Brain microvascular endothelial cell (primary cell): ENCODE measurements around the gene RASGRP1.

Experiments used
- DNase-seq: peaks from one replicate; pipeline ENCODE4 v3.0.0-alpha.2; 2020
- H3K27ac ChIP-seq: fragments of 250-450 bp; sonication (Bioruptor Pico); 2 replicates; pipeline ENCODE4 v1.5.1; 2020; ENCODE audit warnings: mild to moderate bottlenecking, moderate library complexity
- H3K27me3 ChIP-seq: fragments of 250-450 bp; sonication (Bioruptor Pico); replicated peaks from 2 replicates; pipeline ENCODE4 v1.5.1; 2020; ENCODE audit warnings: mild to moderate bottlenecking
- H3K36me3 ChIP-seq: fragments of 250-450 bp; sonication (Bioruptor Pico); replicated peaks from 2 replicates; pipeline ENCODE4 v1.5.1; 2020; ENCODE audit warnings: mild to moderate bottlenecking
- H3K4me3 ChIP-seq: 2 replicates; pipeline ENCODE4 v1.5.1; 2011; ENCODE audit warnings: low read depth, mild to moderate bottlenecking, control low read depth, low read length, moderate library complexity
- CTCF ChIP-seq: IDR thresholded peaks from 2 replicates; pipeline ENCODE4 v1.5.1; 2011; ENCODE audit warnings: low read depth, mild to moderate bottlenecking, moderate library complexity, low read length, control low read depth, inconsistent platforms; ENCODE audit errors: missing control alignments
- in situ Hi-C: cut with HindIII; loops from 2 replicates; pipeline ENCODE4 v1.10.0; 2017; ENCODE audit warnings: low sequenced_read_pairs, low pct_ligation_motif_present

Gene RASGRP1

GRCh38 chr15:38454696-38455090 lies 109.9 kb downstream of the RASGRP1 start:
- no peak for TF ChIP-seq CTCF
- in situ Hi-C loops: no loop called here
- H3K27ac ChIP-seq: peak overlapping the region; percentile 73
- DNase-seq: no peak
- H3K36me3 ChIP-seq: no peaks in the 10 kb centered on the region
- H3K27me3 ChIP-seq: no peaks in the 10 kb centered on the region
- H3K4me3 ChIP-seq: peak overlapping the region; percentile 93

- Histone ChIP-seq H3K4me3 (peak within 1 kb of the TSS; percentile 93), H3K27me3 (no peaks in the 10 kb centered on the region), H3K27ac (peak within 1 kb of the TSS; percentile 73), H3K36me3 (no peaks in the 10 kb centered on the region)
- in situ Hi-C loops: no loop called here
- peak; percentile 88 for DNase-seq
- peak; percentile 3 for TF ChIP-seq CTCF
Measured at GRCh38 chr15:38453971-38454695, 110.5 kb downstream of the RASGRP1 start, which contains the start of gene FAM98B. Gene FAM98B (plus strand): TSS chr15:38454127. CDS start chr15:38454162, 35 bp downstream.

- H3K4me3 ChIP-seq: no peak overlapping the region
- no peak for DNase-seq
- no peaks in the 10 kb centered on the region for H3K36me3 ChIP-seq
- in situ Hi-C loops: no loop called here
- peaks cover 3% of the 10 kb centered on the region for H3K27me3 ChIP-seq
- no peak for TF ChIP-seq CTCF
- H3K27ac ChIP-seq: no peak overlapping the region
Measured at GRCh38 chr15:38441130-38441519, 123.5 kb downstream of the RASGRP1 start.

GRCh38 chr15:38440353-38441129 lies 124.1 kb downstream of the RASGRP1 start:
- Histone ChIP-seq H3K27ac (no peak overlapping the region), H3K27me3 (peaks cover 3% of the 10 kb centered on the region), H3K36me3 (no peaks in the 10 kb centered on the region), H3K4me3 (no peak overlapping the region)
- TF ChIP-seq CTCF: peak; percentile 98
- in situ Hi-C loops: no loop called here
- peak; percentile 17 for DNase-seq
